Parathyroid adenoma (tissue), 2 donors: ENCODE measurements around the gene UNC80.

ENCODE experiments used
- H2AFZ ChIP-seq: fragments of 300-600 bp; sonication (generic); one replicate; pipeline ENCODE4 v1.7.0; 2017; ENCODE audit warnings: antibody characterized with exemption, mild to moderate bottlenecking
- H3K27ac ChIP-seq: fragments of 300-600 bp; sonication (generic); one replicate; pipeline ENCODE4 v1.7.0; 2017
- H3K27me3 ChIP-seq: fragments of 300-600 bp; sonication (generic); one replicate; pipeline ENCODE4 v1.7.0; 2017; ENCODE audit warnings: low read length; ENCODE audit not compliant: control insufficient read depth, insufficient read depth
- H3K36me3 ChIP-seq: fragments of 300-600 bp; sonication (generic); one replicate; pipeline ENCODE4 v1.7.0; 2017; ENCODE audit warnings: low read length; ENCODE audit not compliant: control insufficient read depth, insufficient read depth
- H3K4me1 ChIP-seq: fragments of 300-600 bp; sonication (generic); one replicate; pipeline ENCODE4 v1.7.0; 2017; ENCODE audit warnings: control low read depth
- H3K4me2 ChIP-seq: fragments of 300-600 bp; sonication (generic); one replicate; pipeline ENCODE4 v1.7.0; 2017; ENCODE audit warnings: low read length
- H3K4me3 ChIP-seq: fragments of 300-600 bp; sonication (generic); one replicate; pipeline ENCODE4 v1.7.0; 2017; ENCODE audit warnings: low read depth, low read length
- H3K79me2 ChIP-seq: fragments of 300-600 bp; sonication (generic); one replicate; pipeline ENCODE4 v1.7.0; 2017; ENCODE audit warnings: control low read depth
- H3K9ac ChIP-seq: fragments of 300-600 bp; sonication (generic); one replicate; pipeline ENCODE4 v1.7.0; 2017; ENCODE audit warnings: mild to moderate bottlenecking
- H3K9me3 ChIP-seq: fragments of 300-600 bp; sonication (generic); one replicate; pipeline ENCODE4 v1.7.0; 2017; ENCODE audit warnings: low read length; ENCODE audit not compliant: control insufficient read depth
- TF ChIP-seq, protein P1 (sequence below): fragments of 300-600 bp; sonication (generic); IDR thresholded peaks from one replicate; pipeline ENCODE4 v1.7.0; 2017; ENCODE audit warnings: antibody characterized with exemption, mild to moderate bottlenecking
- donor health status: primary hyperparathyroidism.

UNC80 gene

DNA sequence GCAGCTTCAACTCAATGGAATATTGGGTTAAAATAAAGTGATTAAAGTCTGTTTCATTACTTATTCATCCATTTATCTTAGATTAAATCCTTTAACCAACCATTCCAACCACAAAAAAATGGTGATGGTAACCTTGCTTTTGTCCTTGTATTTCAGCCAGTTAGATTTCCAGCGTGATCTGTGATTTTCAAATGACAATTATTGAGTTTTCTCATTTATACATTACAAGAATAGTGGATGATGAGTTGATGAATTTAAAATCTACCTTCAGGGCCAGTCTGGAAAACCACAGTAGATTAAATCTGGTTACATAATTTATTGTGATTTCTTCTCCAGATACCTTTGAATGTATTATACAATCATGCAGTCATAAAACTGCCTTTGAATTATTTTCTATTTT, 29.7 kb upstream of the UNC80 start:
- Histone ChIP-seq H3K9ac (no peak overlapping the region), H3K27ac (no peak overlapping the region), H3K4me2 (no peak overlapping the region), H2AFZ (no peak overlapping the region), H3K36me3 (no peaks in the 10 kb centered on the region), H3K9me3 (no peaks in the 10 kb centered on the region), H3K27me3 (no peaks in the 10 kb centered on the region), H3K79me2 (no peaks in the 10 kb centered on the region), H3K4me1 (no peaks in the 10 kb centered on the region), H3K4me3 (no peak overlapping the region)
- TF ChIP-seq, protein P1, sequence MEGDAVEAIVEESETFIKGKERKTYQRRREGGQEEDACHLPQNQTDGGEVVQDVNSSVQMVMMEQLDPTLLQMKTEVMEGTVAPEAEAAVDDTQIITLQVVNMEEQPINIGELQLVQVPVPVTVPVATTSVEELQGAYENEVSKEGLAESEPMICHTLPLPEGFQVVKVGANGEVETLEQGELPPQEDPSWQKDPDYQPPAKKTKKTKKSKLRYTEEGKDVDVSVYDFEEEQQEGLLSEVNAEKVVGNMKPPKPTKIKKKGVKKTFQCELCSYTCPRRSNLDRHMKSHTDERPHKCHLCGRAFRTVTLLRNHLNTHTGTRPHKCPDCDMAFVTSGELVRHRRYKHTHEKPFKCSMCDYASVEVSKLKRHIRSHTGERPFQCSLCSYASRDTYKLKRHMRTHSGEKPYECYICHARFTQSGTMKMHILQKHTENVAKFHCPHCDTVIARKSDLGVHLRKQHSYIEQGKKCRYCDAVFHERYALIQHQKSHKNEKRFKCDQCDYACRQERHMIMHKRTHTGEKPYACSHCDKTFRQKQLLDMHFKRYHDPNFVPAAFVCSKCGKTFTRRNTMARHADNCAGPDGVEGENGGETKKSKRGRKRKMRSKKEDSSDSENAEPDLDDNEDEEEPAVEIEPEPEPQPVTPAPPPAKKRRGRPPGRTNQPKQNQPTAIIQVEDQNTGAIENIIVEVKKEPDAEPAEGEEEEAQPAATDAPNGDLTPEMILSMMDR, result no peak

- TF ChIP-seq, protein P1, result no peak
- no peak overlapping the region for H2AFZ ChIP-seq
Observed at GRCh38 chr2:209753020-209753419, 18.6 kb upstream of the UNC80 start.

GRCh38 chr2:209757163-209757562, 14.5 kb upstream of the UNC80 start:
- no peaks in the 10 kb centered on the region for H3K79me2 ChIP-seq

More at GRCh38 chr2:209753020-209753419, 18.6 kb upstream of the UNC80 start:
- Histone ChIP-seq H3K27me3 (no peaks in the 10 kb centered on the region), H3K36me3 (no peaks in the 10 kb centered on the region), H3K4me1 (no peaks in the 10 kb centered on the region), H3K9ac (no peak overlapping the region), H3K27ac (no peak overlapping the region), H3K79me2 (no peaks in the 10 kb centered on the region), H3K4me2 (no peak overlapping the region), H3K9me3 (no peaks in the 10 kb centered on the region), H3K4me3 (no peak overlapping the region)

GRCh38 chr2:209761566-209761965, 10.1 kb upstream of the UNC80 start:
- Histone ChIP-seq H3K27me3 (no peaks in the 10 kb centered on the region), H3K4me3 (no peak overlapping the region), H3K79me2 (no peaks in the 10 kb centered on the region), H3K36me3 (no peaks in the 10 kb centered on the region), H2AFZ (no peak overlapping the region), H3K9ac (no peak overlapping the region), H3K27ac (no peak overlapping the region), H3K4me1 (no peaks in the 10 kb centered on the region), H3K9me3 (no peaks in the 10 kb centered on the region), H3K4me2 (no peak overlapping the region)
- TF ChIP-seq, protein P1, result no peak

More at GRCh38 chr2:209757163-209757562, 14.5 kb upstream of the UNC80 start:
- Histone ChIP-seq H3K4me2 (no peak overlapping the region), H3K9me3 (no peaks in the 10 kb centered on the region), H3K9ac (no peak overlapping the region), H2AFZ (no peak overlapping the region), H3K27ac (no peak overlapping the region), H3K27me3 (no peaks in the 10 kb centered on the region), H3K4me3 (no peak overlapping the region), H3K36me3 (no peaks in the 10 kb centered on the region), H3K4me1 (no peaks in the 10 kb centered on the region)
- TF ChIP-seq, protein P1, result no peak

DNA sequence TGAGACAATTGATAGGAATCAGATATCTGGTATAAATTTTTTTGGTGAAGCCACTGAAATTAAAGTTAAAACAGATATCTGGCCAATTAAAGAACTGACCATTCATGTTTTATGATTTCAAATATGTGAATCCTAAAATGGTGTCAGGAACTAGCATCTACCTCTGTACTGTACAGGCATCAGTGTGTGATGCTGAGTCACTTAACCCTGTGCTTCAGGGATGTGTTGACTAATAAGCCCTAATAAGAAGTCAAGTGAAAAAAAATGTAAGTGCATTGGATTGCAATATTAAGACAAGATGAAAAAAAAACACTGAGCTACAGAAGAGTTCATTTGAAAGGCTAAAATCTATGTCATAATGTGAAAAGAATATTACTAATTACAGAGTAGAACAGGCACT, 9.1 kb upstream of the UNC80 start:
- Histone ChIP-seq H3K4me1 (no peaks in the 10 kb centered on the region), H2AFZ (no peak overlapping the region), H3K27ac (no peak overlapping the region), H3K36me3 (no peaks in the 10 kb centered on the region), H3K4me2 (no peak overlapping the region), H3K9ac (no peak overlapping the region), H3K79me2 (no peaks in the 10 kb centered on the region), H3K4me3 (no peak overlapping the region), H3K27me3 (no peaks in the 10 kb centered on the region), H3K9me3 (no peaks in the 10 kb centered on the region)
- TF ChIP-seq, protein P1, result no peak
